HG03060 (cell line): ENCODE results near the gene ITIH1.
"Not testable (repeated sequence)": the region's sequence is repeated elsewhere in the genome, so short reads cannot be mapped to it uniquely, and the experiment has no call there.

Experiments
- ATAC-seq: cut with Tn5 transposase; IDR thresholded peaks from one replicate; pipeline ENCODE4 v1.9.1; 2021; ENCODE audit warnings: low read depth, moderate number of reproducible peaks; ENCODE audit not compliant: unreplicated experiment

ITIH1 gene

GRCh38 chr3:52774901-52775864 is 2.2 kb upstream of the ITIH1 start:
- no peak for ATAC-seq

DNA sequence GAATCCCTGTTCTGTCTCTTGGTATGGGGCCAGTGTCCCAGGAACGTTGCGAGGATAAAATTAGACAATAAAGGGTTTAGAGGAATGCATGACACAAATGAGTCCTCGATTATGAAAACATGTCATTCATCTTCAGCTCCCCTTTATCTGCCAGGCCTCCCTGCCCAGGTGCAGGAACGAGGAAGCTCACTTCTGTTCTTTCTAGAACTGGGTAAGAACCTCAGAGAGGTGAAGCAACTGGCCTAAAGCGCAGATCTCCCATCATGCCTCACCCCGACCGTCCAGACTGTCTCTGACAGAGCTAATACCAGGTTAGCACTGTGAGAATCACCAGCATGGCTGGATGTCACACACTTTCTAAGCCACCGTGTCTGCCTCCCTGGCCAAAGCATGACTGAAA is 1.5 kb upstream of the ITIH1 start:
- no peak for ATAC-seq

DNA sequence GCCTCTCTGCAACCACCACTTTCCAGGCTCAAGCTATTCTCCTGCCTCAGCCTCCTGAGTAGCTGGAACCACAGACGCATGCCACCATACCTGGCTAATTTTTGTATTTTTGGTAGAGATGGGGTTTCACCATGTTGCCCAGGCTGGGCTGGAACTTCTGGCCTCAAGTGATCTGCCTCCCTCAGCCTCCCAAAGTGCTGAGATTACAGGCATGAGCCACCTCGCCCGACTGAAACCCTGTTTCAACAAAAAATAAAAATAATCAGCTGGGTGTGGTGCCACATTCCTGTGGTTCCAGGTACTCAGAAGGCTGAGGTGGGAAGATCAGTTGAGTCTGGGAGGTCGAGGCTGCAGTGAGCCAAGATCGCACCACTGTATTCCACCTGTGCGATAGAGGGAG is 913 bp upstream of the ITIH1 start:
- ATAC-seq = not testable (repeated sequence)

- no peak for ATAC-seq
Measured at GRCh38 chr3:52777959-52778805, 783 bp downstream of the ITIH1 start.

- peak; percentile 67 for ATAC-seq
Measured at GRCh38 chr3:52779011-52779836, 1.8 kb downstream of the ITIH1 start.

DNA sequence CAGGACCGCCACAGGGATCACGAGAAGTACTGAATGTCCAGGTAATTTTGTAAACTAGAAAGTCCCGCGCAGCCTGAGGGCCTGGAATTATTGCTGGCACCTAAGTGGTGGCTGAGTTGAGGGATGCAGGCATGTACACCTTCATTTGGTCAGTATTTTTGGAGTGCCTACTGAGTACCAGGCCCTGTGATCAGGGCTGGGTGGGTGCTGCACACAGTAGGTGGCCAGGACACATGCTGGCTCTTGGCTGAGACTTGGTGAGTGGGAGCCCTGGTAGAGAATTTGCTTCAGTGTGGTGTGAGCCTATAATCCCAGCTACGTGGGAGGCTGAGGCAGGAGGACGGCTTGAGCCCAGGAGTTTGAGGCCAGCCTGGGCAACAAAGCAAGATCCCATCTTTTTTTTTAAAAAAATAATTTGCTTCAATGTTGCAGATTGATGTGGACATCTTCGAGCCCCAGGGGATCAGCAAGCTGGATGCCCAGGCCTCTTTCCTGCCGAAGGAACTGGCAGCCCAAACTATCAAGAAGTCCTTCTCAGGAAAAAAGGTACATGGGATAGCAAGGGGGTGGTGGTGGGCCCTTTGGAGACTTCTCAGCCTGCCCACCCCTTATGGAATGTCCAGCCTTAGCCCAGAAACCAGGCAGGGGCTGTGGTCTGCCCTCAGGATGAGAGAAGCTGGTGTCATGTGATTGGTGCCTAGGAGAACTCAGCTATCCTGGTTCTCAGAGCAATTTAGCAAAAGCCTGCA is 2.6 kb downstream of the ITIH1 start:
- no peak for ATAC-seq

GRCh38 chr3:52781741-52782140 is 4.3 kb downstream of the ITIH1 start:
- ATAC-seq = no peak

- no peak for ATAC-seq
Measured at GRCh38 chr3:52782412-52783210, 5.2 kb downstream of the ITIH1 start.

DNA sequence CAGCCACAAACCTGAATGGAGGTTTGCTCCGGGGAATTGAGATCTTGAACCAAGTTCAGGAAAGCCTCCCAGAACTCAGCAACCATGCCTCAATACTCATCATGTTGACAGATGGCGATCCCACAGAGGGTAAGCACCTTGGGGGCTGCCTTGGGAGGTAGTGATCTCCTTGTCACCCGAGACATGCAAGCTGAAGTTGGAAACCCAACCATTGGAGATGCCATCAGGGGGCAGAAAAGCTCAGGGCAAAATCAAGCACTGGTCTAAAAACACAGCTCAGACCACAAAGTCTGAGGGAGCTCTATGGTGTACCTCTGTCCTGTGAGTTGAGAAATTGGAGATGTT is 5.8 kb downstream of the ITIH1 start:
- no peak for ATAC-seq

GRCh38 chr3:52784021-52784621 is 6.7 kb downstream of the ITIH1 start:
- no peak for ATAC-seq

DNA sequence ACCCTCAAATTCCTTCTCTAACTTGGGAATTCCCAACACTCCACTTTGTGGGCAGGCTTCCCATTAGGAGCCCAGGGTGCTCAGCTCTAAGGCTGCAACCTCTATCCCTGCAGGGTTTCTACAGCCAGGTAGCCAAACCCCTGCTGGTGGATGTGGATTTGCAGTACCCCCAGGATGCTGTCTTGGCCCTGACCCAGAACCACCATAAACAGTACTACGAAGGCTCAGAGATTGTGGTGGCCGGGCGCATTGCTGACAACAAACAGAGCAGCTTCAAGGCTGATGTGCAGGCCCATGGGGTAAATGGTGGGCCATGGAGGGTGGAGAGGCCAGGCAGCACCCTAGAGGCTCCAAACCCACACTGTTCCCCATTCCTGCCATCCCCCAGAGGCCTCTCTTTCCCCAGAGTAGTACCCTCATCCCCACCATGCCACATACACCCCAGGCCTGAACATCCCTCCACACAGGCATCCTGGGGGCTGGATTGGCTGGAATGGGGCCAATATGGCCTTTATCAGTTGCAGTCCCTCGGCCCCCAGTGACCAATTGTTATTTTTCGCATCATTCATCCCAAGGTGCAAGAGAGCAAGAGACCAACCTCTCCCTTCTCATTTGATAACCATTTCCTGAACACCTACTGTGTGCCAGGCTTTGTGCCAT is 7.7 kb downstream of the ITIH1 start:
- no peak for ATAC-seq

GRCh38 chr3:52786330-52787215 is 9.2 kb downstream of the ITIH1 start:
- ATAC-seq = no peak

DNA sequence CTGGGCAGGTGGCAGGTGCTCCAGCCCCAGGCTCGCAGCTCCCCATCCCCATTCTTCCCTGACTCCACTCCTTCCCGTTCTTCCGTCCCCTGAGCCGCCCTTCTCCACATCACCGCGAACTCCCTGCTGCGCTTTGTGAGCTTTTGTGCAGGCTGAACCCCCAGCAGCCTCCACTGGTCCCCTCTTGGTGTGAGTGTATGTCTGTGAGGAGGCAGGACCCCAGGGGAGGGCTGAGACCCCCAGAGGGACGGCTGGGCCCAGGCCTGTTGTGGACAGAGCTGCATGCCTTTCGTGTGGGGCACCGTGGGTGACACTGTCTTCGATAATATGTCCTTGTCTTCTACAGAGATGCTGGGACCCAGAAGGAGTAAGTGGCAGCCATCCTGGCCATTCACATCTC is 9.8 kb downstream of the ITIH1 start:
- ATAC-seq = no peak

- ATAC-seq = no peak
Measured at GRCh38 chr3:52787672-52788625, 10.6 kb downstream of the ITIH1 start.

- ATAC-seq = no peak
Measured at GRCh38 chr3:52788890-52789745, 11.7 kb downstream of the ITIH1 start.

GRCh38 chr3:52789746-52790040 is 12.3 kb downstream of the ITIH1 start:
- ATAC-seq = no peak
